HG03571 (cell line): Measurements from ENCODE around the gene COL23A1.
"Not testable (repeated sequence)": the region's sequence is repeated elsewhere in the genome, so short reads cannot be mapped to it uniquely, and the experiment has no call there.

Experiments used
- ATAC-seq: cut with Tn5 transposase; IDR thresholded peaks from one replicate; pipeline ENCODE4 v1.9.1; 2021; ENCODE audit not compliant: unreplicated experiment

The COL23A1 gene

DNA sequence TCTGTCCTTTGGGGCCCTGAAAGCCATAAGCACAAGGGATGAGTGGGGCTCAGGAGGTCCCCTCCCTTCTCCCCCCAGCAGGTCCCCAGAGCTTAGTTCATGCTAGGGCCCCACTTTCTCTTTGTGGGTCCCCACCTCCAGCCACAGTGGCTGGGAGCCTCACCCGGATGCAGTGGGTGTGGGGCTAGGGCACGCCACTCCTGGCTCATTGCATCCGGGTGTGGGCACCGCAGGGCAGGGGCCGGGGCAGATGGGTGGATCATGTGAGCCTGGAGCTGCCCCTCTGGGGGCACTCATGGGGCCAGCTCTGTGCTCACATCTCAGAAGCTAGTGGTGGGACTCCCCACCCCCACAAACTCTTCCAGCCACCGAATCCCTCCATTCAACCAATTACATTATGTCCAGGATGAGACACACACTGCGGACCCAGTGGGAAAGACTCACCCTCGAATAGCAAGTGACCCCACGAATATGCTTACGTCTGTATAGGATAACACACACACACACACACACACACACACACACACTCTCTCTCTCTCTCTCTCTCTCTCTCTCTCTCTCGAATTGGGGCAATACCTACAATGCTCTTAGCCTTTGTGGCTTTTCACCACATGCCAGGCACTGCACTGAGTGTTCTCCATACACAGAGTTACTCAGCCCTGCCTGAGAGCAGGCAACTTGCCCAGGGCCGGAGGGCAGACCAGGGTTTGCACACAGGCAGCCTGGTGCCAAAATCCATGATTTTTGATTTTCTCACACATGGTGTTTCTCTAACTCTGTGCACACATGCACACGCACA is 340.8 kb downstream of the COL23A1 start:
- no peak for ATAC-seq

DNA sequence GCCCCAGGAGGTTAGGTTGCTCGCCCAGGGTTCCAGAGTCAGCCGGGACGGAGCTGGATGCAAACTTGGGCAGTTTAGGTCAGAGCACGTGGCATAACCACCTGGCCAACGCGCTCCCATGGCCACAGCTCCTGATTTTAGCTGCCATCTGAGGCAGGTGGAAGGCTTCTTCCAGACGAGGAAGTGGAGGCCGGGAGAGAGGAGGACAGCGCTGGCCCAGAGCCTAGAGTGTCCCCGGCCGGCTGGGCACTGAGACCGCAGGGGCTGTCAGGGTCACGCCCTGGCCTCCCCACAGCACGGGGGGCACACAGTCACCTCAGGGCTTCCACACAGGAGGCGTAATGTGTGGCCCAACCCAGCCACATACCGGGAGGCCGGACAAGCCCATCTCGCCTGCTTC is 341.4 kb downstream of the COL23A1 start:
- no peak for ATAC-seq

DNA sequence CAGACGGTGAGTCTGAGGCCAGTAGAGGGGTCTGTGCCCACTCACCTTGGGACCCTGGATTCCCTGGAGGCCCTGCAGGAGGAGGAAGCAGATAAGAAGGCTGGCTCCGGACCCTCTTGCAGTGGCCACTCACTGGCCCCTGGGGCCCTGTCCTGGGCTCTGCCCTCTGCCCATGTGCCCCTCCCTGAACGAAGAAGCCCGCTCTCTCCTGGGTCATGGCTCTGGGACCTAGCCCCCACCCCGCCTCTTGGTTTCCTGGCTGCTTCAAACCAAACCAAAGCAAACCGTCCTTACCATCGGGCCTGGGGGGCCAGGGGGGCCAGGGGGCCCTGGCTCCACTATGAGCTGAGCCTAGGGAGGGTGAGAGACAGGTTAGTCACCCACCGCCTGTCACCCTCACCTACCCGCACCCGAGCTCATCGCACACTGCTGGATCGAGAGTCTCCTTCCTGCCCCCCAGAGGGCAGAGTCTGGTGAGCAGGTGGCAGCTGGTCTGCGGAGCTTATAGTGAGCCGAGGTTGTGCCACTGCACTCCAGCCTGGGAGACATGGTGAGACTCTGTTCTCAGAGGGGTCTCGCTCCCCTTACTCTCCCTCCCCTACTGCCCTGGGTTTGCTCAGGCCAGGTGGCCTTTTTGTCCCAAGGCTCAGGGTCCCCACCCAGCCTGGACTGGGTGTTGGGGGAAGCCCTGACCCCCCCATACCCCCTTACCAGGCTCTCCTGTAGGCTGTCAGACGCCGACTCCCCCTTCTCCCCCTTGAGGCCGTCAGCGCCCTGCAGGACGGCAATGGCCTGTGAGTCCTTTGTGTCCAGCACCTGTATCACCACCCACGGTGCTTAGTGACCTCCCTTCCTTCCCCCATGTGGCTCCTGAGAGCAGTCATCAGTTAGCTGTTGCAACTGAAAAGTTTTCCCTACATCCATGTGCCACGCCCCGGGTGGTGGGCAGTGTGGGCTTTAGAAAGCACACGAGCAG is 342.4 kb downstream of the COL23A1 start:
- no peak for ATAC-seq

DNA sequence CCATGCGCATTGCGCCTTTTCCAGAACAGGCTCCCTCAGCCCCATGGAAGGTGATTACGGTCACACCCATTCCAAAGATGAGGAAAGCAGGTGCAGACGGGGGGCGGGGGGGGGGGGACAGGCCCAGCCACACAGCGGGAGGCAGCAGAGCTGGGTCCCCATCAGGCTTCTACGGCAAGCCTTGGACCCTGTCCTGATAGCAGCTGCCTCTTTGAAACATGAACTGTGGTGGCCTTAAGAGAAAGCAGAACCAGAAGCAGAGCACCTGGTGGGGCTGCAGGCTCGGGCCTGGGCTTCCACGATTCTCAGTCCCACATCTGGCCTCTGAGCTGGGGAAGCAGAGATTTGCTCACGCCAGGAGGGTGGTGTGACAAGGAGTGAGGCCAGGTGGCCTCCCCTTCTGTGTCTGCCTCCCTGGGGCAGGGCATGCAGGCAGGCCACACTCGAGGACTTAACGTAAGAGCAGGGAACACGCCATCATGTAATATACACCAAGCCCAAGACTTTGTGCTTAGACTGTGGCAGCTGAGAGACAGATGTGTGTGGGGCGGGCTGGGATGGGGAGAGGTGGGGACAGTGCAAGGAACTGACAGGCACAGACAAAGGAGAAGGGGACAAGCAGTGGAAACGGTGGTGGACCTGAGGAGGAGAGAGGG is 343.4 kb downstream of the COL23A1 start:
- ATAC-seq = no peak

DNA sequence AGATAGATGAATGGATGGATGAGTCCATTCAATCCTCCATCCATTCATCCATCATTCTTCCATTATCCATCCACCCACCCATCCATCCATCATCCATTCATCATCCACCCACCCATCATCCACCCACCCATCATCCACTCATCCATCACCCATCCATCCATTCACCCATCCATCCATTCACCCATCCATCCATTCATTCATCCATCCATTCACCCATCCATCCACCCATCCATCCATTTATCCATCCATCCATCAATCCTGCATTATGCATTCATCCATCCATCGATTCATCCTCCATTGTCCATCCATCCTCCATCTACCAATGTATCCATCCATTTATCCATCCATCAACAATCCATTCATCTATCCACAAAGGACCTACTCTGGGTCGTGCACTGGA is 344.8 kb downstream of the COL23A1 start:
- ATAC-seq = no peak

DNA sequence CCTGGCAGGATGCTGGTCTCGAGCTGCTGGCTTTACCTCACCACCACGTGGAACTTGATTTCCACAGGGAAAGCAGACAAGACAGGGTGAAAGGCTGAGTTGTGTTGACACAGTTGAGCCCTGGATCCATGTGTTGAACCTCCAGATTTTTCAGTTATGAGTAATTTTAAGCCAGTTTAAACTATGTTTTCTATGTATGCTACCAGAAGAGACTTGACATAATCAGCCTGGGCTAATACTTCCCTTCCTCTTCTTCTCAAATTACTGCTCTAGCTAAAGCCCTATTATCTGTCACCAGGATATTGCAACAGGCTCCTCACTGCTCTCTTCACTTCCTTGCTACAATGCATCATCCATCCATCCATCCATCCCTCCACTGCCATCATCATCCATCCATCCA is 345.6 kb downstream of the COL23A1 start:
- no peak for ATAC-seq

DNA sequence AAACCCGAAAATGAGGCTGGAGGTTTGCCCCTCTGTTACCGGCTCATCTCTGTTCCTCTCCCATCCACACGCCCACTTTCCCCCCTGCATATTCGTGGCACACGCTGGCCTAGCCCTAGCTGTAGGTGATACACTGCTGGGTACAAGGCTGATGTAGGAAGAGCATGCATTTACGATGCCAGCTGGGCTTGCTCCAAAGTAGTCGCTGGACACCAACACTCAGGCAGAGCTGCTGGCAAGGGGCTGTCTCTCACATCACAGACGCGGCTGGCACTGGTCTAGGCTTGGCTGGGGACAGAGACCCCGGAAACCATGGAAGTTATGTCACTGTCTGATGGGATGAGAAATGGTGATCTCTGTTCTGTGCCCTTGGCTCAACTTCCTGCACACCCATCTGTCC is 347.8 kb downstream of the COL23A1 start:
- ATAC-seq = no peak

DNA sequence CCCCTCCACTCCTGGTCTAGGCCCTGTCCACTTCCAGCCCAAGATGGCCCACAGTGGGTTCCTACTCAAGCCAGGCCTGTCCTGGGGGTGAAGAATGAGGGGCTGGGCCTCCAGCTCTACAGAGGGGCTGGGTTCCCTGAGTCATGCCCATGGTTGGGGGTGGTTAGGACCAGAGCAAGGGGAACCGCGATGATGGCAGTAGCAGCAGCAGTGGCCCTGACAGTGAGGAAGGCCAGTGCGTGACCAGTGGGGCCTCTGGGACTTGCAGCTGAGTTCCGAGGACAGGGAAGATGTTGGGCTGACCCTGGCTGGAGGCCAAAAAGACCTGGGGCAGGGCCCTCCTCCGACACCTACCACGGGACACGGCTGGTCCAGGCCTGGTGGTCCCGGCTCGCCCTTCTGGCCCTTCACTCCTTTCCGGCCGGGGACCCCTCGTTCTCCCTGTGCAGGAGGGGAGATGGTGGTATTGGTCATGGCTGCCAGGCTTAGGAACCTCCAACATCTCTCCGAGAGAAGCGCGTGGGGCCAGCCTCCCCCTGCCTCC is 348.4 kb downstream of the COL23A1 start:
- ATAC-seq = no peak

DNA sequence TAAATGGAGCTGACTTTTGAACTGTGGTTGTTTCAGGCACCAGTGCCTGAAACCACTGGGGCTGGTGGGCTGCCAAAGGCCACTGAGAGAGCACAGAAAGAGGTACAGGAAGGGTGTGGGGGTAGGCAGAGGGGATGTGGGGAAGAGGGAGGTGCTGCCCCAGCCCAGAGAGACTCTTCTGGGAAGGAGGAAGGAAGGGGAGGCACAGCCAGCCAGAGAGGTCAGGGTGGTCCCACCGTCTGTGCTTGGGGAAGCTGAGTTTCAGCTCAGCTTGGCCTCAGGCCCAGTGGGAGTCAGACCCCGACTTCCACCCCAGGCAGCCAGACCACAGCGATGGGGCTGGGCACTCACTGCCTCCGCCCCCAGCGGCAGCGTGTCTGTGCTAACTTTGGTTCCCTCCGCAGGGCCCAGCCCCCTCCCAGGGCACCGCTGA is 348.9 kb downstream of the COL23A1 start:
- no peak for ATAC-seq

DNA sequence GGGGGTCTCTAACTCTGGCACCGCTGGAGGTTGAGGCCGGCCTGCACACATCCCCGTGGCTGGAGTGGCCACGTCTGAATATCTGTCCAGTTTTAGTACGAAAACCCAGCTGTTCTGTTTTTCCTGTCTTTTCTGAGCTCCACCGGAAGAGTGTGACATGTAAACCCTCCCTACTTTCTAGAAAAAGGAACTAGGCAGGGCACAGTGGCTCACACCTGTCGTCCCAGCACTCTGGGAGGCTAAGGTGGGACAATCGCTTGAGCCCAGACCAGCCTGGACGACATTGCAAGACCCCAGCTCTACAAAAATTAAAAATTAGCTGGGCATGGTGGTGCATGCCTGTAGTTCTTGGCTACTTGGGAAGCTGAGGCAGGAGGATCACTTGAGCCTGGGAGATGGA is 349.4 kb downstream of the COL23A1 start:
- no peak for ATAC-seq

DNA sequence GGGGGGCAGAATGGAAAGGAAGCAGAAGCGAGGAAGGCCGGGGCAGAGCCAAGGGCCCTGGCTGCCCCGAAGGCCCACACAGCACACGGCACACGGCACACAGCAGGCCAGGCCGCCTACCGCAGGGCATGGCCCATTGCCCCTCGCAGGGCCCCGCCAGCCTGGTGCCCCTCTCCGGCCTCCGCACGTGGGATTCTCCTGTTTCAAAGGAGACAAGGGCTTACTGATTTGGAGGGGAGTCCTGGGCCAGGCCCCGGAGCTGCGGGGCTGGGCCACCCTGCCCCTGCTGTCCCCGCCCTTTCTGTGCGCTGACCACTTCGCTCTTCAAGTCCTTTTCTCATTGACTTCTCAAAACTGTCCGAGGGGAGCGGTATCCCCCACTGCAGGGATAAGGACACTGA is 349.9 kb downstream of the COL23A1 start:
- ATAC-seq = no peak

DNA sequence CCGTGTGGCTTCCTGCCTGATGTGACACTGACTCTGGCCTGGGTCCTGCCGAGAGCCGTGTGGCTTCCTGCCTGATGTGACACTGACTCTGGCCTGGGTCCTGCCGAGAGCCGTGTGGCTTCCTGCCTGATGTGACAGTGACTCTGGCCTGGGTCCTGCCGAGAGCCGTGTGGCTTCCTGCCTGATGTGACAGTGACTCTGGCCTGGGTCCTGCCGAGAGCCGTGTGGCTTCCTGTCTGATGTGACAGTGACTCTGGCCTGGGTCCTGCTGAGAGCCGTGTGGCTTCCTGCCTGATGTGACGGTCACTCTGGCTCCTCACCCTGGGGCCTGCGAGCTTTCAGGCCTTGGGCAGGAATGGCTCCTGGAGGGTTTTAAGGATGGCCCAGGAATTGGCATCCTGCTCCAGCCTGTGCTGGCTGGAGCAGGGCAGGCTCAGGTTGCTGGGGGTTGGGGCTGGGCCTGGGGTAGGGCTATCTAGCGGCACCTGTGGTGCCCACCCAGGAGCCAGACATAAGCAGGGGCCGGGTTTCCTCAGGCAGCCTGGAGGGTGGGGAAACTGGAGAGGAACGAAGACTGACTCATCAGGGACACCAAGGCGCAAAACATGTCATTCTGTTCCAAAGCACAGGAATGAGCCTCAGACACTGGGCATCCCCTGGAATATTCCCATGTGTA is 350.4 kb downstream of the COL23A1 start:
- not testable (repeated sequence) for ATAC-seq

DNA sequence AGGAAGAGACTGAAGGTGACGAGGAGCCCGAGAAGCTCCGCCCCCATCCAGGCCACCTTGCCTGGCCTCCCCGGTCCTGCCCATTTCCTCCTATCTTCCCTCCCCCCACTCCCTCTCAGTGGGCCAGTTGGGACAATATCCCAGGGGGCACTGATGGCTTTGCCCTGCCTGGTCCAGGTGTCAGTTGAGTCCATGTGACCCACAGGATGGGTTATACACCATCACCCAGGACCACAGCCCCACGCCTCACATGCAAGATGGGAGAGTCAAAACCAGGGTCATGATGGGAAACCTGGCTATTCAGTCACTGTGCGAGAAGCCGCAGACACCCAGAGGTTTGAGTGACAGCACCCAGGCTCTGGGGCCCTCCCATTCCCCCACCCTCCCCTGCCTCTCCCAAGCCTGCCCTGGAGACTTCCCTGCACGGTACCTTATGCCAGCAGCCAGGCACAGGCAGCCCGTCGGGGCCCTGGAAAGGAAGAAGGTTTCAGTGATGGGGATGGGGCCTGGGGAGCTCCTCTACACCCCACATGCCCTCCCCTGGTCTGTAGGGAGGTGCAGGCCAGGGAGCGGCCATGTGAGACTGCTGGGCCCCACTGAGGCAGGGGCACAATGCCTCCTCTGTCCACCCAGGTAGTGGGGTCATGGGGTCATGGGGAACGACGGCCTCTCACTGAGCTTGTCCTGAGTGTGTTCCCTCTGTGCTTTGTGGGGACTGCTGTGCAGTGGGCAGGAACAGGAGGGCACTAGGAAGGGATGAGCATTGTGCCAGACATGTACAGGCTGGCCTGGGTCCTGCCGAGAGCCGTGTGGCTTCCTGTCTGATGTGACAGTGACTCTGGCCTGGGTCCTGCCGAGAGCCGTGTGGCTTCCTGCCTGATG is 351.2 kb downstream of the COL23A1 start:
- no peak for ATAC-seq

DNA sequence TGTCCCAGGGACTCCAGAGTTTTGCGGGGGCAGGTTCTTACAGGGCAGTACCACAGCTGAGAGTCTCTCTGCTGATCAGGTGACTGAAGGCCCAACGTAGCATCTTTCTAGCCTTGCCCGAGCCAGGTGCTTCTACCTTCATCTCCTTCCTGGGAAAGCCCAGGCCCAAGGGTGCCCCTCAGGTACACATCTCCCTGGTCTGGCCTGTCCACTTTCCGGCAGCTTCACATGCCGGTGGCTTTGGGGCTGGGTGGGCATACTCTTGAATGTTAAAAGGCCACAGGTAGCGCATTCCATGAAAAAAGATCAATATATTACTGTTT is 351.9 kb downstream of the COL23A1 start:
- no peak for ATAC-seq

DNA sequence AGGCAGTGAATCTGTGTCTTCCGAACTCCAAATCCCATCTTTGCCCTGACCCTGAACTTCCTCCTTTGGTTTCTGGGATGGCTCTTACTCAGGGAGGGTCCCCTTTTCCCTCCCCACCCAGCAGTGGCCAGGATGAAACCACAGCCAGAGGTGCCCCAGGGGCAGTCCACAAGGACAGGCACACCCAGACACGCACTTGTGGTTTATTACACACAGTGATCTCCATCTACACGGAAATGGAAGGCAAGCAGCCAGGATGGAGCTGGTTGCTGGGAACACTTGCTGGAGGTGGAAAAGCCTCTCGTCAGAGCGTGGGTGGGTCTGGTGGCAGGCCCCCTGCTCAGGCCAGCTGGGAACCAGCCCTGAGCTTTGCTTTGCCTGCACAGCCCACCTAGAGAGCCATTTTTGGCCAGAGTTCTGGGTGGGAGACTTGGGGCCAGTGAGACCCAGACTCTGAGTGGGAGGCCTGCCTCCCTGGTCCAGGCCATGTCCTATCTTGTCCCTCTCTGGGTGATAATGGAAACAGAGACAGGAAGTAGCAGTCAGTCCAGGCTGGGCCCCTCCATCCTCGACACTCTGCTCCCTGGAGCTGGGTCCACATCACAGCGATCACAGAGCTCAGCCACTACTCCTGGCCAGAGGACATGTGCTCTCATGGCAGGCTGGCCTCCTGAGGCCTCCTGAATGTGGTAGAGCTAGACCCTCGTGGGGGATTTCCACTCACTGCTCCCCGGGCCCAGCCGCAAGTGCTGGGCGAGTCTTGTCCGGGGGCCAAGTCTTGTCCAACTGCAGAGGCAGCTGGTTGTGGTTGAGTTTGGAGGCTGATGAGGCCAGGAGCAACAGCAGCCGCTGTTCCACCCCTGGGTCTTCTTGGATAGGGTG is 352.5 kb downstream of the COL23A1 start:
- ATAC-seq = no peak

DNA sequence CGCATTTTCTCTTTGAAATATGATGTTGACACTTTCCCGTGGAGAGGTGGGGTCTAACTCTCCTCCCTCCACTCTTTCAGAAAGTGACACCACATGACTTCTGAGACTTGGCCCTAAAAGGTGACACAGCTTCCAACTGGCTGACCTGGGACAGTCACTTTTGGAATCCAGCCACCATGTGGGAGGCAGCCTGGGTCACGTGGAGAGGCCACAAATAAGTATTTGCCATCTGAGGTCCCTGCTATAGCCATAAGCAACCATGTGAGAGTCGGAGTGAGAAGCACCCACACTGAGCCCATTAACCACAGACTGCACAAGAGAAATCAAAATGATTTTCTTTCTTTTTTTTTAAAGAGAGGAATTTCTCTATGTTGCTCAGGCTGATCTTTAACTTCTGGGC is 353.5 kb downstream of the COL23A1 start:
- ATAC-seq = no peak

DNA sequence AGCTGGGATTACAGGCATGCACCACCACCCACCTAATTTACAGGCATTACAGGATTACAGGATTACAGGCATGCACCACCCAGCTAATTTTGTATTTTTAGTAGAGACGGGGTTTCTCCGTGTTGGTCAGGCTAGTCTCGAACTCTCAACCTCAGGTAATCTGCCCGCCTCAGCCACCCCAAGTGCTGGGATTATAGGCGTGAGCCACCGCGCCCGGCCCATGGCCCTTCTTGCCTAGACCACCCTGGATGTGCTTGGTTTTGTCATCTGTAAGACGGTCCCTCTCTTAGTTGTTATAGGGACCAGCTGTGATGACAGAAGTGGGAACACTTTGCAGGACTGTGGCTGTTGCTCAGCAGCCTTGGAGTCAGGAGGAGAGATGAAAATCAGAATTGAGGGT is 354.1 kb downstream of the COL23A1 start:
- ATAC-seq = no peak

DNA sequence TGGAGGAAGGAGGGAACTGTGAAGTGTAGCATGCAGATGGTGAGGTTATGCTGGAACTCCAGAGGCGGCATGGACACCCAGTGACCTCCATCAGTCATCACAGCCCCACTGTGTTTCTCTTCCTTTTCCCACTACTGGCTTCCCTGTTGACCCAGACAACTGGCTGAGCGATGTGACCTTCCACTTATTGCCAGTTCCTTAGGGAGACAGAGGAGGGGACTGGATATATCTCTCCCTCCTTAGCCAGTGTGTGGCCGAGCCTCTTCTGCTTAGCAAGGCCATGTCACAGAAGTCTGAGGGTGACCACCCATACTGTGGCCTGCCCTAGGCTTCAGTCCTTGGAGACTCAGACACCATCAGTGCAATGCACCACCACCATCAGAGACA is 354.6 kb downstream of the COL23A1 start:
- ATAC-seq = no peak
